Measurements from ENCODE around the gene C1R. TPM values are rescaled to one million over a fixed set of nuclear protein-coding genes. Genes with fewer than 3 reads are reported as not detected.

Gene C1R
- total RNA-seq, 4 donors from 2014 or later = 68.5 to 154 (median 125) TPM

DNA sequence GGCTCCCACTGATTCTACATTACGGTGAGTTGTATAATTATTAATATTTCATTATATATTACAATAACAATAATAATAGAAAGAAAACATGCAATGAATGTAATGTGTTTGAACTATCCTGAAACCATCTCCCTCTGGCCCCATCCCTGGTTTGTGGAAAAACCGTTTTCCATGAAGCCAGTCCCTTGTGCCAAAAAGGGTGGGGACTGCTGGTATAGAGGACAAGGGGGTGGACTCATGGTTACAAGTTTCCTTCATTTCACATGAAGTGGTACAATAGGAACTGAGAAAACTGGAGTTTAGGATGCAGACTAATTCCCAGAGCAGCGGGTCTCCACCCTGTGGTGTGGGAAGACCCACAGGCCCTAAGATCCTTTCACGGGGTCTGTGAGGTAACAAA, 19.8 kb upstream of the C1R start:
- intact Hi-C loops (cut with DNase I; ENCODE audit: low total_unique reads) = no loop called here
- no peaks in the 10 kb centered on the region for H3K36me3 ChIP-seq

DNA sequence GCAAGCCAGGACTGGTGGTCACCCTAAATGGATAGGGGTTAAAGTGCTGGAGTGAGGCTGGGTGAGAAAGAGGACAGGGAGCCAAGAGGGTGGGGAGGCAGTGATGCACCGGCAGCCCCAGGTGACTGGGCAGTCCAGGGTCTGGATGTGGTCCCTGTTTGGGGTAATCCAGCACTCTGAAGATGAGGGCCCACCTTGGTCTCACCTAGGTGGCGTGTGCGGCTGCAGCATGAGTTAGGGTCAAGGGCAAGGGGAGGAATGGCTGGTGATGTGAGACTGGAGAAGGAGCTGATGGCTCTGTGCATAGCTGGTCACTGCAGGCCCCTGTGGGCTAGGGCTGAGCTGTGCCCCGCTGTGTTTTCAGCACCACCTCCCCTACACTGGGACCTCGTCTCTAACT, 18.4 kb upstream of the C1R start:
- intact Hi-C loops (cut with DNase I; ENCODE audit: low total_unique reads) = no loop called here
- TF ChIP-seq POLR2AphosphoS5 (IDR thresholded peaks at IDR 0.05) (no peak), EP300 (IDR thresholded peaks at IDR 0.05; ENCODE audit: low read depth) (no peak), POLR2A (IDR thresholded peaks at IDR 0.05) (no peak)
- TF ChIP-seq, protein P1, sequence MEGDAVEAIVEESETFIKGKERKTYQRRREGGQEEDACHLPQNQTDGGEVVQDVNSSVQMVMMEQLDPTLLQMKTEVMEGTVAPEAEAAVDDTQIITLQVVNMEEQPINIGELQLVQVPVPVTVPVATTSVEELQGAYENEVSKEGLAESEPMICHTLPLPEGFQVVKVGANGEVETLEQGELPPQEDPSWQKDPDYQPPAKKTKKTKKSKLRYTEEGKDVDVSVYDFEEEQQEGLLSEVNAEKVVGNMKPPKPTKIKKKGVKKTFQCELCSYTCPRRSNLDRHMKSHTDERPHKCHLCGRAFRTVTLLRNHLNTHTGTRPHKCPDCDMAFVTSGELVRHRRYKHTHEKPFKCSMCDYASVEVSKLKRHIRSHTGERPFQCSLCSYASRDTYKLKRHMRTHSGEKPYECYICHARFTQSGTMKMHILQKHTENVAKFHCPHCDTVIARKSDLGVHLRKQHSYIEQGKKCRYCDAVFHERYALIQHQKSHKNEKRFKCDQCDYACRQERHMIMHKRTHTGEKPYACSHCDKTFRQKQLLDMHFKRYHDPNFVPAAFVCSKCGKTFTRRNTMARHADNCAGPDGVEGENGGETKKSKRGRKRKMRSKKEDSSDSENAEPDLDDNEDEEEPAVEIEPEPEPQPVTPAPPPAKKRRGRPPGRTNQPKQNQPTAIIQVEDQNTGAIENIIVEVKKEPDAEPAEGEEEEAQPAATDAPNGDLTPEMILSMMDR (IDR thresholded peaks at IDR 0.05) = no peak
- H3K27ac ChIP-seq = no peak overlapping the region
- no peaks in the 10 kb centered on the region for H3K27me3 ChIP-seq
- DNase-seq = no peak
- H3K36me3 ChIP-seq = no peaks in the 10 kb centered on the region
- in situ Hi-C loops (cut with MboI; ENCODE audit: low pct_ligation_motif_present in 1 of 4, low pct_unique_long_range_greater_than_20kb in 1 of 4, low sequenced_read_pairs in 3 of 4) = loop anchor here in 3 of 4 donors (25.0 kb wide), 2 partner anchors 173 to 198 kb away; partner anchors contain the start of genes ATN1 (in 2 of the 3), C12orf57 (in 2 of the 3), RNU7-1 (in 2 of the 3) and ENO2 (in 1 of the 3)
- WGBS, 2 donors (ENCODE audit: low coverage in 1 of 2) = 97% methylated on average over 5 of the region's 5 CpGs; no CpG with 5 or more reads in 1 of the 2 donors
- no peak overlapping the region for H3K4me3 ChIP-seq
- H3K9me3 ChIP-seq = peaks cover 0 to 7% of the 10 kb centered on the region in 2 donors
- H3K4me1 ChIP-seq = peaks cover 12 to 29% (median 17%) of the 10 kb centered on the region in 4 donors

More for the DNA sequence above, 19.8 kb upstream of the C1R start:
- in situ Hi-C loops (cut with MboI; ENCODE audit: low pct_ligation_motif_present in 1 of 4, low pct_unique_long_range_greater_than_20kb in 1 of 4, low sequenced_read_pairs in 3 of 4) = loop anchor here in 3 of 4 donors (25.0 kb wide), 2 partner anchors 175 to 200 kb away; partner anchors contain the start of genes ATN1 (in 2 of the 3), C12orf57 (in 2 of the 3), RNU7-1 (in 2 of the 3) and ENO2 (in 1 of the 3)
- Histone ChIP-seq H3K4me3 (no peak overlapping the region), H3K4me1 (peaks cover 10 to 25% (median 15%) of the 10 kb centered on the region in 4 donors), H3K27me3 (no peaks in the 10 kb centered on the region), H3K9me3 (no peaks in the 10 kb centered on the region), H3K27ac (no peak overlapping the region)
- no peak for DNase-seq
- WGBS, 2 donors (ENCODE audit: low coverage in 1 of 2) = 70 to 88% methylated on average over 4 of the region's 4 CpGs
- TF ChIP-seq POLR2A (IDR thresholded peaks at IDR 0.05) = no peak

DNA sequence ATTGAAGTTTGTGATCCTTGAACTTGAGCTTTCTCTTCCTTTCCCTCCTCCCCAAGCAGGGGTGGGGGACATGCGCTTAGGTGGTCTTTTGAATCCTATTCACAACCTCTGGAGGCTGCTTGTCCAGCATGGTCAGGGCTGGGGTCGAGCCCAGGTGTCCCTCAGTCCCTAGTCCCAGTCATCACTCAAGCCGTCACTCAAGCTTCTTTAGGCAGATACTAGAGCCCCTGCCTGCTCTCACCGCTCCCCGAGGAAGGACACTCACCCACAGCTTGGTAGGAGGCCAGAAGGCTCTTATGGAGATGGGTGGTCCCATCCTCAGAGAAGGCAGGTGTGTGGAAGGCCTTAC, 17.3 kb upstream of the C1R start:
- no peaks in the 10 kb centered on the region for H3K27me3 ChIP-seq
- TF ChIP-seq EP300 (IDR thresholded peaks at IDR 0.05; ENCODE audit: low read depth) (no peak), POLR2AphosphoS5 (IDR thresholded peaks at IDR 0.05) (no peak), POLR2A (IDR thresholded peaks at IDR 0.05) (no peak)
- TF ChIP-seq, protein P1 (IDR thresholded peaks at IDR 0.05) = no peak
- no peak for DNase-seq
- in situ Hi-C loops (cut with MboI; ENCODE audit: low pct_ligation_motif_present in 1 of 4, low pct_unique_long_range_greater_than_20kb in 1 of 4, low sequenced_read_pairs in 3 of 4) = loop anchor here (10.0 to 25.0 kb wide), 3 partner anchors 165 to 197 kb away; partner anchors contain the start of genes C12orf57 (in 3 of the 4), RNU7-1 (in 3 of the 4), ATN1 (in 2 of the 4) and ENO2 (in 1 of the 4)
- 65% methylated on average over 5 of the region's 5 CpGs; no CpG with 5 or more reads in 1 of the 2 donors for WGBS, 2 donors (ENCODE audit: low coverage in 1 of 2)
- H3K27ac ChIP-seq = peak overlapping the region; percentile 92 to 95 (median 93)
- H3K4me1 ChIP-seq = peaks cover 12 to 29% (median 17%) of the 10 kb centered on the region in 4 donors
- peak overlapping the region in 2 of 4 donors; percentile 54 to 69 for H3K4me3 ChIP-seq
- intact Hi-C loops (cut with DNase I; ENCODE audit: low total_unique reads) = loop anchor here (2.0 to 10.0 kb wide), 3 partner anchors 49 to 243 kb away; partner anchors contain the start of genes C1S and TPI1
- no peaks in the 10 kb centered on the region for H3K36me3 ChIP-seq
- peaks cover 0 to 7% of the 10 kb centered on the region in 2 donors for H3K9me3 ChIP-seq

DNA sequence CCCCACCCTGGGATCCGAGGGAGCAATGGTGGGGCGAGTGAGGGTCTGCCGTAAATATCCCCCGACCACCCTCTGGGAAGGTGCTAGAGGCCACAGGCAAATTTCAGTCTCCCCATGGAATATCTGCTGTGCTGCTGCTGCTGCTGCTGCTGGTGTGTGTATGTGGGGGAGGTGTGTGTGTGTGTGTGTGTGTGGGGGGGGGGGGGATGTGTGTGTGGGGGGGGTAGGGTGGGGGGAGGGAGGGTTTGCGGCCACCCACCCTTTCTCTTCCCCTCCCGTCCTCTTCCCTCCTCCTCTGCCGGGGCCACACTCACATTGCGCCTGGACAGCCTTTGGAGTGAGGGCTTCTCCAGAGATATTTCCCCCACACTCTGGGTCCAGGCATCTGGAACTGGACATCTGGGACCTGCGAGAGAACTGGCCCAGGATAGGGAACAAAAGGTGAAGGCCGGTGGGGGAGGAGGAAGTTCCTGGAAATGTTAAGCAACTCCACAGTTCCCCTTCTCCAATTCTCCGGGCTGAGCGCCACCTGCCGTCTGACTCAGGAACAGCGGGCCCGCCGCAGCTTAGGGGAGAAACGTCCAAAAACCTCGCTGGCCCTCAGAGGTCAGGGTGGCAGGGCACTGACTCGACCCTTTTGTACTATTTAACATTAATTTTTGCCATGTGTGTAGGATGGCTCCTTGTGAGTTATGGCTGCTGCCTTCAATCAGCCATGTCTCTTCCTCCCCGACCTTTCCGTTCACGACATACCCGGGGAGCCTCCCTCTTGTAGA, 16.7 kb upstream of the C1R start, which contains the start of gene C1RL:
C1RL (minus strand) TSS at position 419 of the 776 bp plus-strand sequence; CDS start at position 385, 34 bp downstream.
- DNase-seq = peak; percentile 93
- TF ChIP-seq POLR2AphosphoS5 (IDR thresholded peaks at IDR 0.05) = peak; percentile 61 to 86 (median 86)
- peak; percentile 47 for TF ChIP-seq POLR2A (IDR thresholded peaks at IDR 0.05)
- TF ChIP-seq EP300 (IDR thresholded peaks at IDR 0.05; ENCODE audit: low read depth) = peak; percentile 80
- TF ChIP-seq, protein P1 (IDR thresholded peaks at IDR 0.05) = peak; percentile 98 to 99 (median 99)
- WGBS, 2 donors (ENCODE audit: low coverage in 1 of 2) = 7 to 25% methylated on average over 8 to 22 of the region's 23 CpGs
- Histone ChIP-seq H3K27ac (peak within 1 kb of the TSS; percentile 92 to 95 (median 93)), H3K27me3 (no peaks in the 10 kb centered on the region), H3K4me3 (peak within 1 kb of the TSS; percentile 54 to 69 (median 62)), H3K36me3 (no peaks in the 10 kb centered on the region), H3K4me1 (peaks cover 12 to 29% (median 17%) of the 10 kb centered on the region in 4 donors), H3K9me3 (peaks cover 0 to 7% of the 10 kb centered on the region in 2 donors)
- intact Hi-C loops (cut with DNase I; ENCODE audit: low total_unique reads) = loop anchor here (2.0 to 10.0 kb wide), 3 partner anchors 48 to 242 kb away; partner anchors contain the start of genes C1S and TPI1
- in situ Hi-C loops (cut with MboI; ENCODE audit: low pct_ligation_motif_present in 1 of 4, low pct_unique_long_range_greater_than_20kb in 1 of 4, low sequenced_read_pairs in 3 of 4) = loop anchor here (10.0 to 25.0 kb wide), 3 partner anchors 164 to 197 kb away; partner anchors contain the start of genes C12orf57 (in 3 of the 4), RNU7-1 (in 3 of the 4), ATN1 (in 2 of the 4) and ENO2 (in 1 of the 4)
